HEK293 (cell line): Measurements from ENCODE around the gene IGSF23.

Experiments
- CTCF ChIA-PET: fragments of 350-600 bp; formaldehyde crosslinking; extraction: SDS; loops from one replicate; lab custom pipeline; 2021; ENCODE audit warnings: antibody characterized with exemption; lab: Yijun Ruan, JAX
- POLR2A ChIA-PET: fragments of 300-600 bp; formaldehyde crosslinking; extraction: SDS; loops from one replicate; lab custom pipeline; 2020; ENCODE audit warnings: antibody characterized with exemption, inconsistent platforms; lab: Yijun Ruan, JAX
- H3K27ac ChIP-seq: fragments of 200-500 bp; sonication (Bioruptor generic); 2 replicates; pipeline ENCODE4 v1.5.1; 2014; ENCODE audit warnings: low read depth, low read length, control low read depth, inconsistent platforms; ENCODE audit errors: extremely low read depth
- H3K36me3 ChIP-seq, 2 experiments: fragments of 200-500 bp in 1 of 2; sonication (Bioruptor generic) in 1 of 2; 1 replicate in 1 of 2; 2 replicates in 1 of 2; pipeline ENCODE4 v1.5.1; 2014 to 2017; ENCODE audit warnings: inconsistent platforms in 2 of 2, low read length in 2 of 2; ENCODE audit not compliant: control insufficient read depth in 2 of 2, insufficient read depth in 1 of 2
- H3K4me1 ChIP-seq: fragments of 200-500 bp; sonication (Bioruptor generic); 2 replicates; pipeline ENCODE4 v1.5.1; 2014; ENCODE audit warnings: mild to moderate bottlenecking, low read length, inconsistent platforms; ENCODE audit not compliant: control insufficient read depth, insufficient read depth
- H3K4me3 ChIP-seq: 2 replicates; pipeline ENCODE4 v1.5.1; 2011; ENCODE audit warnings: low read depth, mild to moderate bottlenecking, control low read depth, low read length, moderate library complexity
- H3K9me3 ChIP-seq: fragments of 200-500 bp; sonication (Bioruptor generic); 2 replicates; pipeline ENCODE4 v1.5.1; 2014; ENCODE audit warnings: low read depth, low read length, inconsistent platforms; ENCODE audit not compliant: control insufficient read depth, insufficient read depth
- BCL11B ChIP-seq: fragments of 450-650 bp; formaldehyde crosslinking; IDR thresholded peaks from 2 replicates; pipeline ENCODE4 v1.5.1; 2016; ENCODE audit warnings: low read depth, missing biosample characterization, missing genetic modification characterization
- GLI2 ChIP-seq: fragments of 450-650 bp; formaldehyde crosslinking; IDR thresholded peaks from 2 replicates; pipeline ENCODE4; 2017; ENCODE audit warnings: missing biosample characterization, missing genetic modification characterization, low read depth, borderline replicate concordance
- GLI4 ChIP-seq: fragments of 450-650 bp; formaldehyde crosslinking; IDR thresholded peaks from 2 replicates; pipeline ENCODE4 v1.5.1; 2016; ENCODE audit warnings: missing biosample characterization, missing genetic modification characterization
- OVOL3 ChIP-seq: fragments of 450-650 bp; formaldehyde crosslinking; IDR thresholded peaks from 2 replicates; pipeline ENCODE4 v1.5.1; 2016; ENCODE audit warnings: missing biosample characterization, missing genetic modification characterization
- ZFP41 ChIP-seq: fragments of 450-650 bp; formaldehyde crosslinking; IDR thresholded peaks from 2 replicates; pipeline ENCODE4 v1.5.1; 2016; ENCODE audit warnings: missing biosample characterization, missing genetic modification characterization, borderline replicate concordance
- ZIC2 ChIP-seq: fragments of 450-650 bp; formaldehyde crosslinking; IDR thresholded peaks from 2 replicates; pipeline ENCODE4 v1.5.1; 2016; ENCODE audit warnings: missing biosample characterization, missing genetic modification characterization
- ZNF133 ChIP-seq: fragments of 450-650 bp; formaldehyde crosslinking; IDR thresholded peaks from 2 replicates; pipeline ENCODE4 v1.5.1; 2016; ENCODE audit warnings: missing biosample characterization, missing genetic modification characterization
- ZNF19 ChIP-seq: fragments of 450-650 bp; formaldehyde crosslinking; IDR thresholded peaks from 2 replicates; pipeline ENCODE4; 2016; ENCODE audit warnings: missing biosample characterization, missing genetic modification characterization, low read depth
- ZNF211 ChIP-seq: fragments of 450-650 bp; formaldehyde crosslinking; IDR thresholded peaks from 2 replicates; pipeline ENCODE4 v1.5.1; 2016; ENCODE audit warnings: low read depth, missing biosample characterization, missing genetic modification characterization
- ZNF239 ChIP-seq: fragments of 450-650 bp; formaldehyde crosslinking; IDR thresholded peaks from 2 replicates; pipeline ENCODE4 v1.5.1; 2016; ENCODE audit warnings: missing biosample characterization, missing genetic modification characterization
- ZNF248 ChIP-seq: fragments of 450-650 bp; formaldehyde crosslinking; IDR thresholded peaks from 2 replicates; pipeline ENCODE4 v1.5.1; 2017; ENCODE audit warnings: missing biosample characterization, missing genetic modification characterization
- ZNF311 ChIP-seq: fragments of 450-650 bp; formaldehyde crosslinking; IDR thresholded peaks from 2 replicates; pipeline ENCODE4 v1.5.1; 2017; ENCODE audit warnings: missing biosample characterization, missing genetic modification characterization, borderline replicate concordance
- ZNF514 ChIP-seq: fragments of 450-650 bp; formaldehyde crosslinking; IDR thresholded peaks from 2 replicates; pipeline ENCODE4 v1.5.1; 2016; ENCODE audit warnings: missing biosample characterization, missing genetic modification characterization
- ZNF521 ChIP-seq: fragments of 450-650 bp; formaldehyde crosslinking; IDR thresholded peaks from 2 replicates; pipeline ENCODE4 v1.5.1; 2017; ENCODE audit warnings: missing biosample characterization, mild to moderate bottlenecking, missing genetic modification characterization
- ZNF624 ChIP-seq: fragments of 450-650 bp; formaldehyde crosslinking; IDR thresholded peaks from 2 replicates; pipeline ENCODE4 v1.5.1; 2017; ENCODE audit warnings: missing biosample characterization, missing genetic modification characterization
- ZNF629 ChIP-seq: fragments of 450-650 bp; formaldehyde crosslinking; IDR thresholded peaks from 2 replicates; pipeline ENCODE4 v1.5.1; 2017; ENCODE audit warnings: missing biosample characterization, missing genetic modification characterization
- ZNF791 ChIP-seq: fragments of 450-650 bp; formaldehyde crosslinking; IDR thresholded peaks from 2 replicates; pipeline ENCODE4 v1.5.1; 2016; ENCODE audit warnings: missing biosample characterization, missing genetic modification characterization
- TF ChIP-seq, protein P1 (sequence below): fragments of 450-650 bp; formaldehyde crosslinking; IDR thresholded peaks from 2 replicates; pipeline ENCODE4 v1.5.1; 2017; ENCODE audit warnings: missing biosample characterization, mild to moderate bottlenecking, missing genetic modification characterization, moderate library complexity
- TF ChIP-seq, protein P2 (sequence below): fragments of 450-650 bp; formaldehyde crosslinking; IDR thresholded peaks from 2 replicates; pipeline ENCODE4 v1.5.1; 2017; ENCODE audit warnings: missing biosample characterization, missing genetic modification characterization
- TF ChIP-seq, protein P3 (sequence below): fragments of 450-650 bp; formaldehyde crosslinking; optimal IDR thresholded peaks from 2 replicates; pipeline ENCODE3; 2016; ENCODE audit warnings: missing biosample characterization, mild to moderate bottlenecking, missing genetic modification characterization
- TF ChIP-seq, protein P4 (sequence below): fragments of 450-650 bp; formaldehyde crosslinking; IDR thresholded peaks from 2 replicates; pipeline ENCODE4 v1.5.1; 2017; ENCODE audit warnings: missing biosample characterization, missing genetic modification characterization
- TF ChIP-seq, protein P5 (sequence below): fragments of 450-650 bp; formaldehyde crosslinking; IDR thresholded peaks from 2 replicates; pipeline ENCODE4 v1.5.1; 2016; ENCODE audit warnings: missing biosample characterization, missing genetic modification characterization

The IGSF23 gene

DNA sequence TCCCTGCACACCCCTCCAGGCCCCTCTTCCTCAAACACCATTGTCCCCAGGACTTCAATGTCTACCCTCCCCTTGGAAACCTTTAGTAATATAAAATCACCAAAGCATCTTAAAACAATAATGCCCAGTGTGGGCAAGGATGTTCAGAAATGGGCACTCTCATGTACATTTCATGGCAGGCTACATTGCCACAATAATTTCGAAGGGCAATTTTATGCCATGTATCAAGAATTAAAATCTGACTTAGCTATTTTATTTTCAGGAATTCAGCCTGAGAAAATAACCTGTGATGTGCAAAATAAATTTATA lies 35.8 kb upstream of the IGSF23 start:
- ChIA-PET CTCF (interaction anchor here (0.7 to 2.9 kb wide), 27 partner anchors 8 to 207 kb away, joined by 3 to 44 read pairs (median 5); partner anchors contain the start of genes CEACAM20 and PVR), POLR2A (interaction anchor here (0.6 to 1.8 kb wide), 5 partner anchors 9 to 176 kb away, joined by 3 to 6 read pairs (median 4); partner anchors contain the start of gene PVR)
- no peaks in the 10 kb centered on the region for H3K36me3 ChIP-seq
- no peaks in the 10 kb centered on the region for H3K9me3 ChIP-seq
- TF ChIP-seq ZNF624 (tag by site-specific recombination): no peak
- TF ChIP-seq ZNF629 (tag by site-specific recombination): no peak
- TF ChIP-seq, protein P1, sequence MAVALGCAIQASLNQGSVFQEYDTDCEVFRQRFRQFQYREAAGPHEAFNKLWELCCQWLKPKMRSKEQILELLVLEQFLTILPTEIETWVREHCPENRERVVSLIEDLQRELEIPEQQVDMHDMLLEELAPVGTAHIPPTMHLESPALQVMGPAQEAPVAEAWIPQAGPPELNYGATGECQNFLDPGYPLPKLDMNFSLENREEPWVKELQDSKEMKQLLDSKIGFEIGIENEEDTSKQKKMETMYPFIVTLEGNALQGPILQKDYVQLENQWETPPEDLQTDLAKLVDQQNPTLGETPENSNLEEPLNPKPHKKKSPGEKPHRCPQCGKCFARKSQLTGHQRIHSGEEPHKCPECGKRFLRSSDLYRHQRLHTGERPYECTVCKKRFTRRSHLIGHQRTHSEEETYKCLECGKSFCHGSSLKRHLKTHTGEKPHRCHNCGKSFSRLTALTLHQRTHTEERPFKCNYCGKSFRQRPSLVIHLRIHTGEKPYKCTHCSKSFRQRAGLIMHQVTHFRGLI (tag by site-specific recombination): no peak
- no peak overlapping the region for H3K27ac ChIP-seq
- no peaks in the 10 kb centered on the region for H3K4me1 ChIP-seq
- no peak overlapping the region for H3K4me3 ChIP-seq

DNA sequence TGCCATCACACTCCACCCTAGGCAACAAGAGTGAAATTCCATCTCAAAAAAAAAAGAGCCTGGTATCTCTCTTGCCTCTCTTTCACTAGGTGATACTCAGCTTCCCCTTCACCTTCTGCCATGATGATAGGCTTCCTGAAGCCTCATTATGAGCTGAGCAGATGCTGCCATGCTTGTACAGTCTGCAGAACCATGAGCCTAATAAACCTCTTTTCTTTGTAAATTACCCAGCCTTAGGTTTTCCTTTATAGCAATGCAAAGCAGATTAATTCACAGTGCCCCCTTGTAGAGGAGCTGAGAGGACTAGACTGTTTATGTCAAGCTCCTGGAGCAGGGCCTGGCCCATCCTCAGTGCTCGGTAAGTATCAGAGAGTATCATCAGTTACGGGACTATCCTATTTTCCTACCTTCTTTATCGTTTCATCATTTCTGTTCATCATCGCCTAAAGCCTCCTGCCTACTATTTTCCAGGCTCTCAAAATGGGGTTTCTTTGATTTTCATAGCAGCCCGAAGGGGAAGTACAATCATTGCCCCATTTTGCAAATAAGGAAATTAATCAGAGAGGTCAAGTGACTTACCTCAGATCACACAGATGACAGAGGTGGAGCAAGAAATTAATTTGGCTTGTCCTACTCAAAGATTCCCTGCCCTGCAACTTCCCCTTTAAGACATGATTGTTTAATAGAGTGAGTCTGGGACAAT lies 33.5 kb upstream of the IGSF23 start:
- no peaks in the 10 kb centered on the region for H3K4me1 ChIP-seq
- ChIA-PET CTCF (interaction anchor here (0.6 to 1.4 kb wide), 5 partner anchors 9 to 109 kb away, joined by 3 to 5 read pairs (median 4); no protein-coding TSS in a partner anchor), POLR2A (interaction anchor here (0.6 kb wide), 1 partner anchor 65 kb away, joined by 3 read pairs; no protein-coding TSS in a partner anchor)
- H3K9me3 ChIP-seq: no peaks in the 10 kb centered on the region
- no peak overlapping the region for H3K27ac ChIP-seq
- no peak for TF ChIP-seq ZNF521 (tag by site-specific recombination)
- TF ChIP-seq GLI4: no peak
- no peak for TF ChIP-seq GLI2 (tag by site-specific recombination)
- no peak for TF ChIP-seq ZNF133 (tag by site-specific recombination)
- no peak for TF ChIP-seq ZNF311 (tag by site-specific recombination)
- TF ChIP-seq, protein P2, sequence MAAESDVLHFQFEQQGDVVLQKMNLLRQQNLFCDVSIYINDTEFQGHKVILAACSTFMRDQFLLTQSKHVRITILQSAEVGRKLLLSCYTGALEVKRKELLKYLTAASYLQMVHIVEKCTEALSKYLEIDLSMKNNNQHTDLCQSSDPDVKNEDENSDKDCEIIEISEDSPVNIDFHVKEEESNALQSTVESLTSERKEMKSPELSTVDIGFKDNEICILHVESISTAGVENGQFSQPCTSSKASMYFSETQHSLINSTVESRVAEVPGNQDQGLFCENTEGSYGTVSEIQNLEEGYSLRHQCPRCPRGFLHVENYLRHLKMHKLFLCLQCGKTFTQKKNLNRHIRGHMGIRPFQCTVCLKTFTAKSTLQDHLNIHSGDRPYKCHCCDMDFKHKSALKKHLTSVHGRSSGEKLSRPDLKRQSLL (tag by site-specific recombination): no peak
- TF ChIP-seq ZNF211 (tag by site-specific recombination): no peak
- TF ChIP-seq ZIC2 (tag by site-specific recombination): no peak
- H3K4me3 ChIP-seq: no peak overlapping the region
- H3K36me3 ChIP-seq: no peaks in the 10 kb centered on the region

DNA sequence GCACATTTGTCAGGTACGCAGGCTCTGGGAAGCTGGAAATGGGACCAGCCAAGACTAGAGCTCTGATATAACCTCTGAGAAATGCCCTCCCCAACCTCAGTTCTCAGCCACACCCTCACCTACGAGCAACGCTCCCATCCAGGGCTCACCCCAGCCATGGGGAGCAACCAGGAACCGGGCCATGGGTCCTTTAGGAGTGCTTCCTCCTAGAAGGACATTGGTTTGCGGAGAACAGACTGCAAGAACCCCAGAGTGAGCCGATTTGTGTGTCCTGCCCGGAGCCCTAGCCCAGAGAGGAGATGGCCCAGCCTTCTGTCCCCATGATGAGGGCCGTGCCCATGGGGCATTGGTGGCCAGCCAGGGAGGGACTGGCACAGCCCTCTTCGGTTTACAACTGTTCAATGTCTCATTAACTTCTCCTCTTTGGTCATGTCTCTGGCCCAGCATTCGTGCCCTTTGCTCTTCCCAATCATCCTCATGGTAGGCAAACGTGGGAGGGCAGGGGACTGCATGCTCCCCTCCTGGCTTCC lies 32.9 kb upstream of the IGSF23 start:
- Histone ChIP-seq H3K4me1 (no peaks in the 10 kb centered on the region), H3K9me3 (no peaks in the 10 kb centered on the region), H3K27ac (no peak overlapping the region), H3K36me3 (no peaks in the 10 kb centered on the region), H3K4me3 (no peak overlapping the region)
- ChIA-PET POLR2A (no interaction called here), CTCF (interaction anchor here (0.6 to 1.5 kb wide), 6 partner anchors 9 to 143 kb away, joined by 3 to 5 read pairs (median 4); no protein-coding TSS in a partner anchor)
- TF ChIP-seq ZNF248 (tag by site-specific recombination): no peak
- no peak for TF ChIP-seq ZNF133 (tag by site-specific recombination)
- no peak for TF ChIP-seq OVOL3 (tag by site-specific recombination)
- TF ChIP-seq ZNF211 (tag by site-specific recombination): no peak
- TF ChIP-seq, protein P3, sequence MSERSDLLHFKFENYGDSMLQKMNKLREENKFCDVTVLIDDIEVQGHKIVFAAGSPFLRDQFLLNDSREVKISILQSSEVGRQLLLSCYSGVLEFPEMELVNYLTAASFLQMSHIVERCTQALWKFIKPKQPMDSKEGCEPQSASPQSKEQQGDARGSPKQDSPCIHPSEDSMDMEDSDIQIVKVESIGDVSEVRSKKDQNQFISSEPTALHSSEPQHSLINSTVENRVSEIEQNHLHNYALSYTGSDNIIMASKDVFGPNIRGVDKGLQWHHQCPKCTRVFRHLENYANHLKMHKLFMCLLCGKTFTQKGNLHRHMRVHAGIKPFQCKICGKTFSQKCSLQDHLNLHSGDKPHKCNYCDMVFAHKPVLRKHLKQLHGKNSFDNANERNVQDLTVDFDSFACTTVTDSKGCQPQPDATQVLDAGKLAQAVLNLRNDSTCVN (tag by site-specific recombination): no peak
- no peak for TF ChIP-seq ZFP41 (tag by site-specific recombination)
- no peak for TF ChIP-seq GLI2 (tag by site-specific recombination)
- no peak for TF ChIP-seq ZNF19 (tag by site-specific recombination)
- TF ChIP-seq, protein P4, sequence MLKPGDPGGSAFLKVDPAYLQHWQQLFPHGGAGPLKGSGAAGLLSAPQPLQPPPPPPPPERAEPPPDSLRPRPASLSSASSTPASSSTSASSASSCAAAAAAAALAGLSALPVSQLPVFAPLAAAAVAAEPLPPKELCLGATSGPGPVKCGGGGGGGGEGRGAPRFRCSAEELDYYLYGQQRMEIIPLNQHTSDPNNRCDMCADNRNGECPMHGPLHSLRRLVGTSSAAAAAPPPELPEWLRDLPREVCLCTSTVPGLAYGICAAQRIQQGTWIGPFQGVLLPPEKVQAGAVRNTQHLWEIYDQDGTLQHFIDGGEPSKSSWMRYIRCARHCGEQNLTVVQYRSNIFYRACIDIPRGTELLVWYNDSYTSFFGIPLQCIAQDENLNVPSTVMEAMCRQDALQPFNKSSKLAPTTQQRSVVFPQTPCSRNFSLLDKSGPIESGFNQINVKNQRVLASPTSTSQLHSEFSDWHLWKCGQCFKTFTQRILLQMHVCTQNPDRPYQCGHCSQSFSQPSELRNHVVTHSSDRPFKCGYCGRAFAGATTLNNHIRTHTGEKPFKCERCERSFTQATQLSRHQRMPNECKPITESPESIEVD (tag by site-specific recombination): no peak
- no peak for TF ChIP-seq ZNF514
- TF ChIP-seq, protein P5, sequence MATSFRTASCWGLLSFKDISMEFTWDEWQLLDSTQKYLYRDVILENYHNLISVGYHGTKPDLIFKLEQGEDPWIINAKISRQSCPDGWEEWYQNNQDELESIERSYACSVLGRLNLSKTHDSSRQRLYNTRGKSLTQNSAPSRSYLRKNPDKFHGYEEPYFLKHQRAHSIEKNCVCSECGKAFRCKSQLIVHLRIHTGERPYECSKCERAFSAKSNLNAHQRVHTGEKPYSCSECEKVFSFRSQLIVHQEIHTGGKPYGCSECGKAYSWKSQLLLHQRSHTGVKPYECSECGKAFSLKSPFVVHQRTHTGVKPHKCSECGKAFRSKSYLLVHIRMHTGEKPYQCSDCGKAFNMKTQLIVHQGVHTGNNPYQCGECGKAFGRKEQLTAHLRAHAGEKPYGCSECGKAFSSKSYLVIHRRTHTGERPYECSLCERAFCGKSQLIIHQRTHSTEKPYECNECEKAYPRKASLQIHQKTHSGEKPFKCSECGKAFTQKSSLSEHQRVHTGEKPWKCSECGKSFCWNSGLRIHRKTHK (tag by site-specific recombination): no peak
- no peak for TF ChIP-seq BCL11B (tag by site-specific recombination)
- TF ChIP-seq ZNF791 (tag by site-specific recombination): no peak
- no peak for TF ChIP-seq ZNF239
